Cardiac muscle cell (in vitro differentiated cells and primary cell): ENCODE results near the gene KCNK17. TPM values are rescaled to one million over a fixed set of nuclear protein-coding genes. Genes with fewer than 3 reads are reported as not detected.

Experiments
- DNase-seq, 2 donors: peaks; one replicate each; pipeline versions ENCODE4 v3.0.0 to v3.0.0-alpha.2; 2010 to 2017; ENCODE audit warnings: low read depth in 1 of 2, low spot score in 1 of 2
- H3K27ac ChIP-seq: fragments of 200-600 bp; sonication (generic); 2 replicates; pipeline ENCODE4 v1.5.1; 2016
- H3K27me3 ChIP-seq: fragments of 200-600 bp; sonication (generic); 2 replicates; pipeline ENCODE4 v1.6.0; 2016; ENCODE audit warnings: control low read depth
- H3K36me3 ChIP-seq: fragments of 200-600 bp; sonication (generic); 2 replicates; pipeline ENCODE4 v1.5.1; 2016; ENCODE audit warnings: control low read depth
- H3K4me1 ChIP-seq: fragments of 200-600 bp; sonication (generic); 2 replicates; pipeline ENCODE4 v1.8.1; 2017; ENCODE audit warnings: low read depth, mild to moderate bottlenecking, mixed run types
- H3K4me3 ChIP-seq: fragments of 200-600 bp; sonication (generic); 2 replicates; pipeline ENCODE4 v1.5.1; 2016; ENCODE audit warnings: mild to moderate bottlenecking
- H3K9me3 ChIP-seq: fragments of 200-600 bp; sonication (generic); 2 replicates; pipeline ENCODE4 v1.5.1; 2017; ENCODE audit warnings: low read depth, mild to moderate bottlenecking, control low read depth
- CTCF ChIP-seq: IDR thresholded peaks from 2 replicates; pipeline ENCODE4 v1.5.1; 2012; ENCODE audit warnings: low read depth, mild to moderate bottlenecking, low read length
- polyA plus RNA-seq: library from polyadenylated mRNA; unstranded; fragments of >200 nt; fragmentation: Nextera tagmentation; extraction: Ambion mirVana; gene quantifications from 2 replicates; pipeline ENCODE4 v1.2.1, GENCODE V29; 2016
- total RNA-seq: library from RNA; depleted of rRNA; stranded (reverse); fragments of >200 nt; gene quantifications from 2 replicates; pipeline ENCODE4 v1.2.3, GENCODE V29; 2016

The KCNK17 gene
- total and polyA plus RNA-seq, 2 experiments from 2014 or later = not detected

- Histone ChIP-seq H3K27ac (no peak overlapping the region), H3K36me3 (no peaks in the 10 kb centered on the region), H3K4me3 (no peak overlapping the region), H3K4me1 (no peaks in the 10 kb centered on the region), H3K27me3 (no peaks in the 10 kb centered on the region), H3K9me3 (no peaks in the 10 kb centered on the region)
- TF ChIP-seq CTCF = no peak
- DNase-seq = peak; percentile 82 to 89
Observed at GRCh38 chr6:39357998-39358686, 43.9 kb upstream of the KCNK17 start.

GRCh38 chr6:39353698-39354315 is 39.6 kb upstream of the KCNK17 start:
- no peak overlapping the region for H3K4me3 ChIP-seq
- DNase-seq = no peak
- no peaks in the 10 kb centered on the region for H3K36me3 ChIP-seq
- H3K27me3 ChIP-seq = no peaks in the 10 kb centered on the region
- no peak overlapping the region for H3K27ac ChIP-seq
- H3K4me1 ChIP-seq = no peaks in the 10 kb centered on the region
- no peak for TF ChIP-seq CTCF
- H3K9me3 ChIP-seq = no peaks in the 10 kb centered on the region

GRCh38 chr6:39350723-39351505 is 36.7 kb upstream of the KCNK17 start:
- no peak for TF ChIP-seq CTCF
- Histone ChIP-seq H3K27me3 (no peaks in the 10 kb centered on the region), H3K27ac (no peak overlapping the region), H3K36me3 (no peaks in the 10 kb centered on the region), H3K4me1 (no peaks in the 10 kb centered on the region), H3K4me3 (no peak overlapping the region), H3K9me3 (no peaks in the 10 kb centered on the region)
- no peak for DNase-seq

- no peak for TF ChIP-seq CTCF
- Histone ChIP-seq H3K9me3 (no peaks in the 10 kb centered on the region), H3K4me1 (no peaks in the 10 kb centered on the region), H3K4me3 (no peak overlapping the region), H3K27ac (no peak overlapping the region), H3K36me3 (no peaks in the 10 kb centered on the region), H3K27me3 (no peaks in the 10 kb centered on the region)
- no peak for DNase-seq
Observed at GRCh38 chr6:39348740-39349139, 34.5 kb upstream of the KCNK17 start.

GRCh38 chr6:39347906-39348585 is 33.8 kb upstream of the KCNK17 start:
- TF ChIP-seq CTCF = peak; percentile 95
- no peaks in the 10 kb centered on the region for H3K27me3 ChIP-seq
- no peaks in the 10 kb centered on the region for H3K4me1 ChIP-seq
- no peaks in the 10 kb centered on the region for H3K36me3 ChIP-seq
- no peak overlapping the region for H3K27ac ChIP-seq
- peak; percentile 73 to 84 for DNase-seq
- H3K9me3 ChIP-seq = no peaks in the 10 kb centered on the region
- H3K4me3 ChIP-seq = no peak overlapping the region
